Left cardiac atrium (tissue), 4 donors: Measurements from ENCODE around the gene LHX6. TPM values are rescaled to one million over a fixed set of nuclear protein-coding genes. Genes with fewer than 3 reads are reported as not detected.

Experiments
- ATAC-seq, 2 donors: fragments of 200-7000 bp; cut with Tn5 transposase; one replicate each; pipeline ENCODE4 v1.9.1; 2020; ENCODE audit warnings: mild to moderate bottlenecking in 2 of 2, moderate library complexity in 2 of 2
- DNase-seq: peaks from one replicate; pipeline ENCODE4 v3.0.0-alpha.2; 2020
- intact Hi-C, 2 donors: fragments of 100-400 bp; cut with DNase I; formaldehyde crosslinking; loops; one replicate each; pipeline versions ENCODE4 v1.14.1 to v1.15.1; 2022 to 2023
- total RNA-seq, 2 donors: library from RNA; stranded (reverse); fragmentation: NEBNext Ultra II Directional; extraction: Animal tissue kit (Norgen Biotek cat#: 25700); gene quantifications; one replicate each; pipeline ENCODE4 v1.2.1, GENCODE V29; 2021
- donor health status: DM: no; HTN: yes; CAD: no.
- donor health status: DM: no; HTN: yes; CAD: no; lungs with severe emphysema.
- donor health status: DM: yes; HTN: yes; CAD: no.
- donor health status: Dilated cardiomyopathy.

LHX6 gene
- total RNA-seq, 2 donors from 2014 or later = 6.1 to 11.3 TPM

- intact Hi-C loops = no loop called here
- DNase-seq (no peak), ATAC-seq (no peak)
Observed at GRCh38 chr9:122201641-122202040, 27.1 kb downstream of the LHX6 start.

- ATAC-seq (peak in 1 of 2 donors; percentile 40), DNase-seq (no peak)
- intact Hi-C loops = no loop called here
Observed at GRCh38 chr9:122200960-122201595, 27.7 kb downstream of the LHX6 start.

- ATAC-seq (no peak), DNase-seq (no peak)
- intact Hi-C loops = no loop called here
Observed at GRCh38 chr9:122197882-122198281, 30.9 kb downstream of the LHX6 start.

- ATAC-seq (no peak), DNase-seq (no peak)
- intact Hi-C loops = no loop called here
Observed at GRCh38 chr9:122197426-122197825, 31.3 kb downstream of the LHX6 start.

- no peak for DNase-seq
- intact Hi-C loops = no loop called here
- no peak for ATAC-seq
Observed at GRCh38 chr9:122195875-122196274, 32.9 kb downstream of the LHX6 start.

- intact Hi-C loops = no loop called here
- no peak for ATAC-seq
- DNase-seq = no peak
Observed at GRCh38 chr9:122193651-122194050, 35.1 kb downstream of the LHX6 start.

- intact Hi-C loops = no loop called here
- no peak for DNase-seq
- ATAC-seq = no peak
Observed at GRCh38 chr9:122192914-122193525, 35.7 kb downstream of the LHX6 start.

GRCh38 chr9:122192261-122192875 is 36.4 kb downstream of the LHX6 start:
- DNase-seq = no peak

GRCh38 chr9:122191584-122191983 is 37.2 kb downstream of the LHX6 start:
- no peak for DNase-seq
- intact Hi-C loops = no loop called here
- ATAC-seq = no peak

More at GRCh38 chr9:122192261-122192875, 36.4 kb downstream of the LHX6 start:
- ATAC-seq = no peak
- intact Hi-C loops = no loop called here

- intact Hi-C loops = no loop called here
- DNase-seq (no peak), ATAC-seq (no peak)
Observed at GRCh38 chr9:122190597-122191381, 38.0 kb downstream of the LHX6 start.

- intact Hi-C loops = no loop called here
- DNase-seq = no peak
- no peak for ATAC-seq
Observed at GRCh38 chr9:122188369-122188768, 40.4 kb downstream of the LHX6 start.

- ATAC-seq (no peak), DNase-seq (no peak)
- intact Hi-C loops = no loop called here
Observed at GRCh38 chr9:122186777-122187470, 41.8 kb downstream of the LHX6 start.

- ATAC-seq = peak in 1 of 2 donors; percentile 50
- DNase-seq = no peak
- intact Hi-C loops = no loop called here
Observed at GRCh38 chr9:122186301-122186700, 42.5 kb downstream of the LHX6 start.

GRCh38 chr9:122184551-122184950 is 44.2 kb downstream of the LHX6 start:
- intact Hi-C loops = no loop called here
- ATAC-seq (no peak), DNase-seq (no peak)

GRCh38 chr9:122183501-122183900 is 45.3 kb downstream of the LHX6 start:
- intact Hi-C loops = no loop called here
- DNase-seq (no peak), ATAC-seq (no peak)

GRCh38 chr9:122180633-122181032 is 48.1 kb downstream of the LHX6 start:
- DNase-seq (no peak), ATAC-seq (peak in 1 of 2 donors; percentile 70)
- intact Hi-C loops = no loop called here

GRCh38 chr9:122179690-122180074 is 49.1 kb downstream of the LHX6 start:
- no peak for ATAC-seq
- DNase-seq = no peak
- intact Hi-C loops = no loop called here

GRCh38 chr9:122179054-122179689 is 49.6 kb downstream of the LHX6 start:
- no peak for ATAC-seq
- DNase-seq = no peak
- intact Hi-C loops = no loop called here

GRCh38 chr9:122176916-122177315 is 51.8 kb downstream of the LHX6 start:
- no peak for ATAC-seq
- DNase-seq = no peak
- intact Hi-C loops = no loop called here
